Left colon (tissue), 2 donors: ENCODE results near the gene CCDC127. TPM values are rescaled to one million over a fixed set of nuclear protein-coding genes. Genes with fewer than 3 reads are reported as not detected.

Experiments
- ATAC-seq: fragments of 200-7000 bp; cut with Tn5 transposase; one replicate; pipeline ENCODE4 v1.9.1; 2020; ENCODE audit warnings: mild to moderate bottlenecking, moderate library complexity
- DNase-seq, 2 donors: peaks; one replicate each; pipeline ENCODE4 v3.0.0-alpha.2; 2020
- intact Hi-C, 2 donors: fragments of 100-400 bp; cut with DNase I in 1 of 2; cut with micrococcal nuclease in 1 of 2; formaldehyde crosslinking; loops; one replicate each; pipeline versions ENCODE4 v1.11.2 to v1.14.0; 2022; cut with DNase I, micrococcal nuclease
- total RNA-seq, 2 donors: library from RNA; stranded (reverse); fragmentation: NEBNext Ultra II Directional; extraction: Animal tissue kit (Norgen Biotek cat#: 25700); gene quantifications; one replicate each; pipeline ENCODE4 v1.2.1, GENCODE V29; 2021
- donor health status: DM: no; HTN: no; CAD: no.
- donor health status: DM: yes; HTN: yes; CAD: no.

The CCDC127 gene
- total RNA-seq, 2 donors from 2014 or later: 3.7 to 3.8 TPM

- intact Hi-C loops: no loop called here
- no peak for ATAC-seq
Observed at GRCh38 chr5:154826-155225, 63.1 kb downstream of the CCDC127 start.

DNA sequence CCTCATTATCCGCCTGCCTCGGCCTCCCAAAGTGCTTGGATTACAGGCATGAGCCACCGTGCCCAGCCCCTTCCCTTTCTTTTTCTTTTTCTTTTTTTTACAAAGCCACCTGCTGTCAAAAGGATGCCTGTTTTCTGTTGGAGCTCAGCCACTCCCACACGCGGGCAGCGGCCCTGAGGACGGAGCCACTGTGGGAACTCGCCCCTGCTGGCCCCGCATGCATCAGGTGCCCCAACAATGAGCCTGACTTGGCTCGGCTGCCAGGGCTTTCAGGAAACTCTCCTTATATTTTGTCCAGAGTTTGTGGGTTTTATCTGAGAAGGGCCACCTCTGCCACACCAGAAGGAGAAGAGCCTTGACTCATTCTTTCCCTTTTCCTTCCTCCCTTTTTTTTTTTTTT lies 63.7 kb downstream of the CCDC127 start:
- ATAC-seq: no peak
- no peak for DNase-seq
- intact Hi-C loops: no loop called here

More at GRCh38 chr5:154826-155225, 63.1 kb downstream of the CCDC127 start:
- DNase-seq: peak in 1 of 2 donors; percentile 6

DNA sequence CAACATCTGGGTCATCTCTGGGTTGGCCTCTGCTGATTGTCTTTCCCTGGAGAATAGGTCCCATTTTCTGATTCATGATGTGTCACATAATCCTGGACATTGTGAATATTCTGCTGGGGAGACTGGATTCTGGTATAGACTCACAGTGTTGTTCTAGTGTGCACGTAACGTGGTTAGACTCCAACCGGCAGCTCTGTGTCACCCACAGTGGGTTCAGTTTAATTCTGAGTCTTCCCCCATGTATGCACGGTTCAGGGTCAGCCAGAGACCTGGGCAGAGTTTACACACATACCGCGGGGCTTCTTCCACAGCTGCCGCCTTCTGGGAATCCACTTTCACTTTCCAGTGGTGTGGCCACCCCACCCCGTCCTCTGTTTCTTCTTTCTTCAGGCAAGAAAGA lies 64.7 kb downstream of the CCDC127 start:
- intact Hi-C loops: no loop called here
- no peak for ATAC-seq
- DNase-seq: peak in 1 of 2 donors; percentile 12

- no peak for ATAC-seq
- intact Hi-C loops: no loop called here
- no peak for DNase-seq
Observed at GRCh38 chr5:152077-152476, 65.9 kb downstream of the CCDC127 start.

- DNase-seq: no peak
- no peak for ATAC-seq
- intact Hi-C loops: no loop called here
Observed at GRCh38 chr5:150746-151145, 67.2 kb downstream of the CCDC127 start.

DNA sequence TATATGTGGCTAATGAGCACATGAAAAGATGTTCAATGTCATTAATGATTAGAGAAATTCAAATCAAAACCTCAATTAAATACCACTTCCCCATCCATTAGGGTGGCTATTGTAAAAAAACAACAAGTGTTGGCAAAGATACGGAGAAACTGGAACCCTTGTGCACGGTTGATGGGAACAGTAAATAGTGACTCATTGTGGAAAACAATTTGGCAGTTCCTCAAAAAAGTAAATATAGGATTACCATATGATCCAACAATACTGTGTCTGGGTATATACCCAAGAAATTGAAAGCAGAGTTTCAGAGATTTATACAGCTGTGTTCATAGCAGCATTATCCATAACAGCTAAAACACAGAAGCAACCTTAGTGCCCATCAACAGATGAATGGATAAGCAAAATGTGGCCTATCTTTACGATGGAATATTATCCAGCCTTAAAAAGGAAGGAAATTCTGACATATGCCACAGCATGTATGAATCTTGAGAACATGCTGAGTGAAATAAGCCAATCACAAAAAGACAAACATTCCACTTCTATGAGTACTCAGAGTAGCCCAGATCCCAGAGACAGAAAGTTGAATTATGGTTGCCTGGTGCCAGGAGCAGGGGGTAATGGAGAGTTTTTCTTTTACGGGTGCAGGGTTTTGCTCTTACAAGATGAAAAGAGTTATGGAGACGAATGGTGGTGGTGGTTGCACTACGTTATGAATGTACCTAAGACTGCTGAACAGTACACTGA lies 68.0 kb downstream of the CCDC127 start:
- no peak for ATAC-seq
- DNase-seq: no peak
- intact Hi-C loops: no loop called here

DNA sequence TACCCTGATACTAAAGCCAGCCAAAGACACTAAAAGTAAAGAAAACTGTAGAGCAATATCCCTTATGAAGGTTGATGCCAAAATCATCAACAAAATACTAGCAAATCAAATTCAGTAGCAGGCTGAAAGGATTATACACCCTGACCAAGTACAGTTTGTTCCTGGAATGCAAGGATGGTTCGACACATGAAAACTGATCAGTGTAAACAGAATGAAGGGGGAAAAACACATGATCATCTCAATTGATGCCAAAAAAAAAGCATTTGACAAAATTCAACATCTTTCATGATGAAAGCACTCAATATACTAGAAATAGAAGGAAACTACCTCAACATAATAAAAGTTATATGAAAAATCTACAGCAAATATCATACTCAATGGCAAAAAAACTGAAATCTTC lies 70.2 kb downstream of the CCDC127 start:
- intact Hi-C loops: no loop called here
- ATAC-seq (no peak), DNase-seq (no peak)

Other genes with a start within 250 kb of the CCDC127 start
- under 1 TPM in 1 of 2 donors, not detected in 1; 0.39 TPM for gene PLEKHG4B, start 126.0 kb downstream of the CCDC127 start, total RNA-seq
- gene LRRC14B, start 26.7 kb downstream of the CCDC127 start, total RNA-seq: not detected
- 100 to 1,000 TPM; 331 to 370 TPM for gene SDHA, start 167 bp upstream of the CCDC127 start, total RNA-seq
- gene PDCD6, start 53.5 kb upstream of the CCDC127 start, total RNA-seq: 100 to 1,000 TPM in 1 of 2 donors, 10 to 100 TPM in 1; 95.2 to 118 TPM
- gene AHRR, start 103.6 kb upstream of the CCDC127 start, total RNA-seq: 1 to 10 TPM; 1.6 to 3.3 TPM
- 10 to 100 TPM; 65.2 to 75.1 TPM for gene EXOC3, start 225.0 kb upstream of the CCDC127 start, total RNA-seq